ENCODE data around the gene CLC.

GRCh38 chr19:39765091-39766076 is 27.6 kb upstream of the CLC start:
- TF ChIP-seq POLR2A (IDR thresholded peaks at IDR 0.05; ENCODE audit: low read depth, low read length) (no peak), TAF1 (IDR thresholded peaks at IDR 0.05; ENCODE audit: borderline replicate concordance, low read depth, low read length) (no peak)

Data from GM12892 (cell line).